Fibroblast of the aortic adventitia (primary cell): ENCODE results near the gene BMP2. TPM values are rescaled to one million over a fixed set of nuclear protein-coding genes. Genes with fewer than 3 reads are reported as not detected.
A peak's percentile ranks its signal among the peaks of the same experiment; 100 is the strongest.

Experiments
- DNase-seq: peaks from one replicate; pipeline ENCODE4 v3.0.0-alpha.2; 2010; ENCODE audit warnings: low read depth
- H3K4me3 ChIP-seq: 2 replicates; pipeline ENCODE4 v1.5.1; 2011; ENCODE audit warnings: low read depth, mild to moderate bottlenecking, control low read depth, low read length, moderate library complexity
- total RNA-seq: library from RNA; depleted of rRNA; stranded (reverse); fragments of >200 nt; gene quantifications from 2 replicates; pipeline ENCODE4 v1.2.3, GENCODE V29; 2012; ENCODE audit warnings: low replicate concordance
- TF ChIP-seq, protein P1 (sequence below): IDR thresholded peaks from 2 replicates; pipeline ENCODE4 v1.5.1; 2011; ENCODE audit warnings: mild to moderate bottlenecking, low read length, control low read depth, inconsistent platforms; ENCODE audit not compliant: insufficient read depth

The BMP2 gene
- total RNA-seq = 10.6 and 12.3 TPM in 2 replicates

DNA sequence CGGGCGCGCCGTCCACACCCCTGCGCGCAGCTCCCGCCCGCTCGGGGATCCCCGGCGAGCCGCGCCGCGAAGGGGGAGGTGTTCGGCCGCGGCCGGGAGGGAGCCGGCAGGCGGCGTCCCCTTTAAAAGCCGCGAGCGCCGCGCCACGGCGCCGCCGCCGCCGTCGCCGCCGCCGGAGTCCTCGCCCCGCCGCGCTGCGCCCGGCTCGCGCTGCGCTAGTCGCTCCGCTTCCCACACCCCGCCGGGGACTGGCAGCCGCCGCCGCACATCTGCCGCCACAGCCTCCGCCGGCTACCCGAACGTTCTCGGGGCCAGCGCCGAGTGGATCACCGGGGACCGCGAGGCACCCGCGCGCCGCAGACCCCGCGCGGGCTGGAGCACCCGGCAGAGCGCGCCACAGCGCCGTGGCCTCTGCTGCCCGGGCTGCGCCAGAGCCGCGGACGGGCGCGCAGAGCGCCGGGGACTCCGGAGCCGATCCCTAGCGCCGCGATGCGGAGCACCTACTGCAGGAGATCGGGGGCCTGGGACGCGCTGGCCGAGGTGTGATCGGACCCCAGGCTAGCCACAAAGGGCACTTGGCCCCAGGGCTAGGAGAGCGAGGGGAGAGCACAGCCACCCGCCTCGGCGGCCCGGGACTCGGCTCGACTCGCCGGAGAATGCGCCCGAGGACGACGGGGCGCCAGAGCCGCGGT lies at the start of gene BMP2:
TSS of gene BMP2 (plus strand) at position 151 of the 692 bp plus-strand sequence. CDS start 2,441 bp downstream, outside the sequence.
- DNase-seq = peak; percentile 58

DNA sequence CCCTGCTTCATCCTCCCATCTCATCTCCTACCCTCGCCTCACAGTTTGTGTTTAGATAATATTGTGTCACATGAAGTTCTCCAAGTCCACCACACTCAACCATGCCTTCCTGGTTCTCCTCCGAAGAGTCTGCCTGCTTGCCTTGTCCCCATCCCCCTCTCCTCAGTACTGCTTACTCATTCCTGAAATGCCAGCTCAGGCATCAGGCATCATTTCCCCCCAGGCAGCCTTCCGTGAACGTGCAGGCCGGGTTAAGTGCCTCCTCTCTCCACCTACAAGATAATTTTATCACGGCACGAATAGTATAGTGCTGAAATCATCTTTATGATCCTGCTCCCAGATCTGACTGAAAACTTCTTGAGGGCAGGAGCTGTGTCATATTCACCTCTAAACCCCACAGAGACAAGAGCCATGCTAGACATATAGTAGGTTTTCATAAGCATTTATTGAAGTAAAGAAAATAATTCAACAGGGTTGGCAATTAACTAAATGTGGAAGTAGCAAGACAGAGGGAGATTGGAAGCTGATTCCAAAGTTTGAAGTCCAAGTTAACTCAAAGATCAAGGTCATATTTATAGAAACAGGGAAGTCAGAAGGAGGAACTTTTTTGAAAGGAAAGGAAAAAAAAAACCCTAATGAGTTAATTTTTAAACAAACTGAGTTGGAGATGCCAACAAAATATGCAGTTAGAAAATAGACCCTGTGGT lies 48.7 kb upstream of the BMP2 start:
- no peak for DNase-seq
- H3K4me3 ChIP-seq = no peak overlapping the region
- TF ChIP-seq, protein P1, sequence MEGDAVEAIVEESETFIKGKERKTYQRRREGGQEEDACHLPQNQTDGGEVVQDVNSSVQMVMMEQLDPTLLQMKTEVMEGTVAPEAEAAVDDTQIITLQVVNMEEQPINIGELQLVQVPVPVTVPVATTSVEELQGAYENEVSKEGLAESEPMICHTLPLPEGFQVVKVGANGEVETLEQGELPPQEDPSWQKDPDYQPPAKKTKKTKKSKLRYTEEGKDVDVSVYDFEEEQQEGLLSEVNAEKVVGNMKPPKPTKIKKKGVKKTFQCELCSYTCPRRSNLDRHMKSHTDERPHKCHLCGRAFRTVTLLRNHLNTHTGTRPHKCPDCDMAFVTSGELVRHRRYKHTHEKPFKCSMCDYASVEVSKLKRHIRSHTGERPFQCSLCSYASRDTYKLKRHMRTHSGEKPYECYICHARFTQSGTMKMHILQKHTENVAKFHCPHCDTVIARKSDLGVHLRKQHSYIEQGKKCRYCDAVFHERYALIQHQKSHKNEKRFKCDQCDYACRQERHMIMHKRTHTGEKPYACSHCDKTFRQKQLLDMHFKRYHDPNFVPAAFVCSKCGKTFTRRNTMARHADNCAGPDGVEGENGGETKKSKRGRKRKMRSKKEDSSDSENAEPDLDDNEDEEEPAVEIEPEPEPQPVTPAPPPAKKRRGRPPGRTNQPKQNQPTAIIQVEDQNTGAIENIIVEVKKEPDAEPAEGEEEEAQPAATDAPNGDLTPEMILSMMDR = no peak

More for the DNA sequence above, at the start of gene BMP2:
- H3K4me3 ChIP-seq = peak within 1 kb of the TSS; percentile 86
- TF ChIP-seq, protein P1 = no peak

DNA sequence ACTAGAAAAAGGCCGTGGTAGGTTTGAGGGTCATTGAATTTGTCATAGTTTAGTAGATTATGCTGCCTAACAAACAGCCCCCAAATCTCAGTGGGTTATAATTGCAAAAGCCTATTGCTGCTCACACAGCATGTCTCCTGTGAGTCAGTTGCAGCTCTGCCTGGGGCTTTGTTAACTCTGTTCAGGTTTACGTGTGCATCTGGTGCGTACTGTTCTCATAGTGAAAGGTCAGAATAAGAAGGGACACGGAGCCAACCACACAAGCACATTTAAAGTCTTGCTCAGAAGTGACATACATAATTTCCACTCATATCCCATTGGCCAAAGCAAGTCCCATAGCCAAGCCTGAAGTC lies 48.1 kb upstream of the BMP2 start:
- no peak overlapping the region for H3K4me3 ChIP-seq
- DNase-seq = no peak
- TF ChIP-seq, protein P1 = no peak

DNA sequence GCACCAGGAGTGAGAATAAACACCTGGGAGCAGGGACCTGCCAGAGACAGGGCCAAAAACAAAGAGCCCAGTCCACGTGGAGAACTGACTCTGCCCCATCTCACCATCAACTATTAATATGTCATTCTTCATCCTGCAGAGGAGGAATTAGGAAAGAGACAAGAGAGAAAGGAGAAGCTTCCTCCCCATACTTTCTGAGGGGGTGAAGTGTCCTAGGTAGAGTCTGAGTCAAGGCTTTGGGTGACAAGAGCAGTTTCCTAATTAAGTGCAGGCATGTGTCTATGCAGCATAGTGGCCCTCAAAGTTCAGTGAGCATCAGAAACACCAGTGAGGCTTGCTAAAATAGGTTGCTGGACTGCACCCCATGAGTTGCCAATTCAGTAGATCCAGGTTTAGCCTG lies 40.7 kb upstream of the BMP2 start:
- TF ChIP-seq, protein P1 = no peak
- no peak overlapping the region for H3K4me3 ChIP-seq
- DNase-seq = no peak

DNA sequence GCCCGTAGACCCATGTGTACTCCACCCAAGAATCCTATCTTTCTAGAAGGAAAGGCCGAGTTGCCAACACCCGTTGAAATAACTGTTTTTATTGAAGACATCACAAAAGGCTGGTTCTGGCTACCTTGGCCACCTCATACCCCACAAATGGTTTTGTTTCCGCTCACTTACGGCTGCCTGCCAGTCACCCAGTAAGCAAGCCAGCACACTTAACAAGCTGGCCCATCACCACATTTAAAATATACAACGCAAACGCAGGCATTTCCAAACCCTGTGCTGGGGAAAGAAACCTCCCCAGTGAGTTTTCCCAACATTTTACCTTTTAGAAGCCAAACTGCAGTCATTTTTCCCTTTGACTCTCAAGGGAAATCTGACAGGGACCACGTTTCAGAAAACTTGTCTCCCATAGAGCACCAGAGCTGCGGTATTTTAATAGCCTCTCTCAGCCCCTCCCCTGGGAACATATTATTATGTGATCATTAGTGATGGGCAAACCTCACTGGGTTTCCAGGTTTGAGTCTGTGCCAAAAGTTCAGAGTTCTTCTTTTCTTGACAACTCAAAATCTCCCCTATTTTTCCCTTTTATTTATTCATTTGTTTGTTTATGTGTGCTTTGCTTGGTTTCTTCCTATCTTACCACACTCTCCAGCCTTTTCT lies 36.7 kb upstream of the BMP2 start:
- TF ChIP-seq, protein P1 = no peak
- no peak for DNase-seq
- H3K4me3 ChIP-seq = no peak overlapping the region

DNA sequence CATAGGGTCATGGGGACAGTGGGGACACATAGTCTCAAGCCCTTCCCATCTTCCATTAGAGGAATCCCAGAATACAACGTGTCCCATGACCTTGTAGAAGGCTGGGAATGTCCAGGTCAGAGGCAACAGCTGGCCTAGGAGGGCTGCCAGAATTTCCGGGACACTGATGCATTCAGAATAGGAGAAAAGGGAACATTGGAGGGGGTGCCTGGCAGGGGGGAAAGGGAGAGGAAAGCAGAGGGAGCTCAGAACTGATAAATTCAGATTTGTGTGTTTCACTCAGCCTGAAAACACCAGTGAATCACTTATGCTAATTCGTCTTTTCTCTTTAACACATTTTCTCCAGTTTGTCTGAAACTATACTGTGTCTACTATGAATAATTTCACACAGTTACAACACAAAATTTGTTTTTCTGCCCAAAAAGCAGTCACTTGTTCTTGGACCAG lies 35.5 kb upstream of the BMP2 start:
- no peak overlapping the region for H3K4me3 ChIP-seq
- TF ChIP-seq, protein P1 = no peak
- DNase-seq = no peak
